Measurements from ENCODE around the gene NEGR1.
A peak's percentile ranks its signal among the peaks of the same experiment; 100 is the strongest.
"Not testable (repeated sequence)": the region's sequence is repeated elsewhere in the genome, so short reads cannot be mapped to it uniquely, and the experiment has no call there.

Gene NEGR1

DNA sequence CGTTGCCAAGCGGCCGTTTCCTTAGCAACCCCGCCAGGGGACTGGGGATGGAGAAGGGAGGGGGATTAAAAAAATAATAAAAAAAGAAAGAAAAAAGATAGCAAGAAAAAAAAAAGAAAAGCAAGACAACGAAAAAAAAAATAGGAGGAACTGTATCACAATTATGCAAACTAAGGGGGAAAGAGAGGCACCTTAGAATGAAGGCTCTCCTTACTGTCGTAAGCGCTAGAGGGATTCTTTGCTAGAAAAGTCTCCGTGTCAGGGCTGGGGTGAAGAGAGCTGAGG, 625 bp upstream of the NEGR1 start:
- Histone ChIP-seq H3K27ac (ENCODE audit: low read length) (peak overlapping the region; percentile 76), H3K4me1 (ENCODE audit: insufficient read depth, low read length) (peaks cover 7% of the 10 kb centered on the region; the same call in 1 of the 2 replicates), H3K27me3 (ENCODE audit: insufficient read depth, low read length) (peaks cover 46% of the 10 kb centered on the region), H3K9ac (ENCODE audit: low read depth, low read length) (peak overlapping the region; percentile 87; the same call in 1 of the 2 replicates), H3K4me3 (ENCODE audit: low read length) (peak overlapping the region; percentile 82), H3K9me3 (ENCODE audit: insufficient read depth, low read depth, low read length) (no peaks in the 10 kb centered on the region), H3K36me3 (ENCODE audit: insufficient read depth, low read depth, low read length) (no peaks in the 10 kb centered on the region)

DNA sequence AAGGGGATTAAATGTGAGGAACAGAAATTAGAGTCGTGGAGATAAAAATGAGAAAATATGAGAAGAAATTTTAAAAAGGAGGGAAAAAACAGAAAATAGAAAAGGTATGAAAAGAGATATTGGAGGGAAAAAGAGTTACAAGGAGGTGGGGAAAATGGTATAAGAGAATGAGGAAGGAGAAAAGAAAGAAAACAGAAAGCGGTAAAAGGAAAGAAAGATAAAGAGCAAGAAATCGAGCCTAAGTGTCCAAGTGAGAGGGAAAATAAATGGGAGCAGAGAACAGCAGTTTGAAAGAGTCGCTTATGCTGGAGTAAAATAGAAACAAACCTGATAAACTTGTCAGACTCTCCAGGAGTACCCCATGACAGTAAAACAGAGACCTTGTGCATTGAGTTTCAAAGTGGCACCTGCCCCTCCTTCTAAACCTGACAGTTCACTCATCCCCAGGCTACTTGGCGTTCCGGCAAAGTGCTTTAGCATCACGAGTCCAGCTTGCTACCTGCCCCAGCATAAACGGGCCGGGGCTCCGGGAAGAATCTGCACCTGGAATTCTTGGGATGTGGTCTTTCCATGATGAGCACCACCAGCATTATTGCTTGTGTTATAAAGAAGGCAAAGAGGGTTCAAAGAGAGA, 585 bp downstream of the NEGR1 start:
- peak overlapping the region; percentile 64; the same call in 1 of the 2 replicates for H3K9ac ChIP-seq (ENCODE audit: low read depth, low read length)
- H3K27ac ChIP-seq (ENCODE audit: low read length) = no peak overlapping the region
- H3K4me1 ChIP-seq (ENCODE audit: insufficient read depth, low read length) = peaks cover 7% of the 10 kb centered on the region; the same call in 1 of the 2 replicates

DNA sequence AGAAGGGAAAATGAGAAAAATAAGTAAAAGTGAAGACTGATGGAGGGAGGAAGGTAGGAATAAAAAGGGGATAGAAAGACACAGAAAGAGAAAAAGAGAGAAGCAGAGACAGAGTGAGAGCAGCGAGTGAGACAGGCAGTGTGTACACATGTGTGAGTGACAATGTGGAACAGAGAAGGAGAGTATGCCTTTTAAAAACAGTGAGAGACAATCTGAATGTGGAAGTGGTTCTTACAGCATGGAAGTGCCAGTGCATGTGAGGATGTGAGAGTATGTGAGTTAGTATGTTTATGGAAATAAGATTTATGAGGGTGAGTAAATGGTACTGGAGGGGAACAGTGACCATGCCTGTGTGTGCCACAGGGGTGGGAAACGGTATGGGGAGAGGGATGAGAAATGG, 1.2 kb downstream of the NEGR1 start:
- no peaks in the 10 kb centered on the region for H3K9me3 ChIP-seq (ENCODE audit: insufficient read depth, low read depth, low read length)
- H3K27me3 ChIP-seq (ENCODE audit: insufficient read depth, low read length) = peaks cover 42% of the 10 kb centered on the region
- peaks cover 7% of the 10 kb centered on the region; the same call in 1 of the 2 replicates for H3K4me1 ChIP-seq (ENCODE audit: insufficient read depth, low read length)
- H3K4me3 ChIP-seq (ENCODE audit: low read length) = no peak overlapping the region; the same call in 1 of the 2 replicates
- H3K36me3 ChIP-seq (ENCODE audit: insufficient read depth, low read depth, low read length) = no peaks in the 10 kb centered on the region
- no peak overlapping the region for H3K9ac ChIP-seq (ENCODE audit: low read depth, low read length)
- no peak overlapping the region for H3K27ac ChIP-seq (ENCODE audit: low read length)

More for the DNA sequence above, 585 bp downstream of the NEGR1 start:
- H3K4me3 ChIP-seq (ENCODE audit: low read length) = peak overlapping the region; percentile 82
- no peaks in the 10 kb centered on the region for H3K9me3 ChIP-seq (ENCODE audit: insufficient read depth, low read depth, low read length)
- H3K27me3 ChIP-seq (ENCODE audit: insufficient read depth, low read length) = peaks cover 46% of the 10 kb centered on the region
- no peaks in the 10 kb centered on the region for H3K36me3 ChIP-seq (ENCODE audit: insufficient read depth, low read depth, low read length)

- Histone ChIP-seq H3K36me3 (ENCODE audit: insufficient read depth, low read depth, low read length) (no peaks in the 10 kb centered on the region), H3K4me3 (ENCODE audit: low read length) (no peak overlapping the region), H3K9me3 (ENCODE audit: insufficient read depth, low read depth, low read length) (no peaks in the 10 kb centered on the region), H3K4me1 (ENCODE audit: insufficient read depth, low read length) (peaks cover 7% of the 10 kb centered on the region; the same call in 1 of the 2 replicates), H3K9ac (ENCODE audit: low read depth, low read length) (no peak overlapping the region), H3K27me3 (ENCODE audit: insufficient read depth, low read length) (peaks cover 38% of the 10 kb centered on the region), H3K27ac (ENCODE audit: low read length) (no peak overlapping the region)
Measured at GRCh38 chr1:72280711-72281110, 1.6 kb downstream of the NEGR1 start.

DNA sequence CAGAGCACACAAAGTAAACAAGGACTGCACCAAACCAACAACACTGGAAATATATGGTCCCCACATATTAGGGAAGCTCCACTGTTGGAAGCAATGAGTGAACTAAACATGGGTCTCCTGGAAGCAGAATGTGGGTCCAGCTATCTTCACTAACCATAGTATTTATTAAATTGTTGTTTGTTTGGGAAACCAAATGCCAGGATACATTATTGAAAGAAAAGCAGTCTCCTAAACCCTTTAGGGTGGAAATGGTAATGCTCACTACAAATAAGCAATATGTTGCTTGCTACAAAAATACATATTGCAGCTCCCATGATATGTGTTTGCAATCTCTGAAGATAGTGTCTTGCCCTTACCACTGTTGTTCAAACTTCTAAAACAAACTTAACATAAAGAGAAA, 2.2 kb downstream of the NEGR1 start:
- no peaks in the 10 kb centered on the region for H3K36me3 ChIP-seq (ENCODE audit: insufficient read depth, low read depth, low read length)
- H3K27ac ChIP-seq (ENCODE audit: low read length) = no peak overlapping the region
- H3K9me3 ChIP-seq (ENCODE audit: insufficient read depth, low read depth, low read length) = no peaks in the 10 kb centered on the region
- no peak overlapping the region for H3K4me3 ChIP-seq (ENCODE audit: low read length)
- H3K27me3 ChIP-seq (ENCODE audit: insufficient read depth, low read length) = peaks cover 32% of the 10 kb centered on the region
- peaks cover 4% of the 10 kb centered on the region; the same call in 1 of the 2 replicates for H3K4me1 ChIP-seq (ENCODE audit: insufficient read depth, low read length)
- no peak overlapping the region for H3K9ac ChIP-seq (ENCODE audit: low read depth, low read length)

DNA sequence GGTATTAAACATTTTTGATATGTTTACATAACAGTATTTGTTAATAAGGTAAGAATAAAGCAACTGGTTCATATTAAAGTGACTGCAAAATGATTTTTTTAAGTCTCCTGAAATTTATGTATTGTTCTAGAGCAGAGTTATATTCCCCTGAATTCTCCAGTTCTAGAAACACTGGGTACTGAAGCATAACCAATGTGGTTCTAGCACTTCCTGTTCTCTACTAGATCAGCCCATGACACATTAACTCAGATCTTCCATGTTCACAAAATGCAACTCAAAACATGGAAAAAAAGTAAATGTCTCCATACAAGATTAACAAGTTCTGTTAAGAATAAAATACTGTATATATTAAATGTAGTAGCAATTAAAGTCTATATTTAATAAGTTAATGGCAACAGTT, 3.9 kb downstream of the NEGR1 start:
- Histone ChIP-seq H3K27me3 (ENCODE audit: insufficient read depth, low read length) (peaks cover 25% of the 10 kb centered on the region), H3K36me3 (ENCODE audit: insufficient read depth, low read depth, low read length) (no peaks in the 10 kb centered on the region), H3K4me3 (ENCODE audit: low read length) (no peak overlapping the region), H3K9me3 (ENCODE audit: insufficient read depth, low read depth, low read length) (no peaks in the 10 kb centered on the region), H3K4me1 (ENCODE audit: insufficient read depth, low read length) (no peaks in the 10 kb centered on the region), H3K27ac (ENCODE audit: low read length) (no peak overlapping the region), H3K9ac (ENCODE audit: low read depth, low read length) (no peak overlapping the region)

- H3K27me3 ChIP-seq (ENCODE audit: insufficient read depth, low read length) = no peaks in the 10 kb centered on the region
- H3K9ac ChIP-seq (ENCODE audit: low read depth, low read length) = no peak overlapping the region
- no peaks in the 10 kb centered on the region for H3K9me3 ChIP-seq (ENCODE audit: insufficient read depth, low read depth, low read length)
- no peak overlapping the region for H3K4me3 ChIP-seq (ENCODE audit: low read length)
- H3K4me1 ChIP-seq (ENCODE audit: insufficient read depth, low read length) = no peaks in the 10 kb centered on the region
- H3K36me3 ChIP-seq (ENCODE audit: insufficient read depth, low read depth, low read length) = no peaks in the 10 kb centered on the region
- no peak overlapping the region for H3K27ac ChIP-seq (ENCODE audit: low read length)
Measured at GRCh38 chr1:72271555-72272085, 10.7 kb downstream of the NEGR1 start.

DNA sequence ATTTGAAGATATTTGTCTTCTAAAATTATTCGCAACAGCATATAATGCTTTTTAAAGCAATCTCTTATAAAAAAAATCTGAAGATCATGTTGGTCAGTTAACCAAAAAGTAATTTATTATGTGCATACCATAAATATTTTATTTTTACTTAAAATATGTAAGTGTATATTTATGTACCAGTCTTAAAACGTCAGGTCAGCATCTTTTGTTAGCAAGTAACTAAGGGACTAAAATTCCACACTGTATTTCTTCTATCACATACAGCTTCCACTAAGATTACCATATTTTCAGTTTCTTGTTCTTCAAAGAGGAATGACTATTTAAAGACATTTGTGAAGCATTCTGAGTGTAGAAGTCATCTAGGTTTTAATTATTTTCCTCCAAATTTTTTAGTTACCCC, 19.6 kb downstream of the NEGR1 start:
- Histone ChIP-seq H3K9me3 (ENCODE audit: insufficient read depth, low read depth, low read length) (no peaks in the 10 kb centered on the region), H3K4me1 (ENCODE audit: insufficient read depth, low read length) (no peaks in the 10 kb centered on the region), H3K9ac (ENCODE audit: low read depth, low read length) (no peak overlapping the region), H3K27ac (ENCODE audit: low read length) (no peak overlapping the region), H3K27me3 (ENCODE audit: insufficient read depth, low read length) (no peaks in the 10 kb centered on the region), H3K36me3 (ENCODE audit: insufficient read depth, low read depth, low read length) (no peaks in the 10 kb centered on the region), H3K4me3 (ENCODE audit: low read length) (no peak overlapping the region)

DNA sequence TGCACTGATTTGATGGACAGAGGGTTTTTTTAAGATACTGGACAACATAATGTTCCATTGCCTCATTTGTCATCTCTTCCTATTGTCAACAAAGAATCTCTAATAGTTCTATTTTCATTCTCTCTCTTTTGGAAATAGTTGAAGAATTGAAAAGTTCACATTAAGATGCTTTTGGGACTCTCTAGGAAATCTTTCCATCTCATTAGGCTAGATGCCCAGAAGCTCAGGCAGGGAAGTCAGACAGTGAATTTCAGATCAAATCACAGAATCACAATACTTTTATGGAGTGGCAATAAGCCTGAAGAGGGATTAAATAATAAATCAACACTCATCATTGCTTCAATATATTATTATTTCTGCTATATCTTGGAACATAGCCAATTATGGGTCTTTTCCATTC, 29.2 kb downstream of the NEGR1 start:
- H3K27me3 ChIP-seq (ENCODE audit: insufficient read depth, low read length) = no peaks in the 10 kb centered on the region
- H3K27ac ChIP-seq (ENCODE audit: low read length) = no peak overlapping the region
- H3K4me3 ChIP-seq (ENCODE audit: low read length) = no peak overlapping the region
- H3K9ac ChIP-seq (ENCODE audit: low read depth, low read length) = no peak overlapping the region
- H3K9me3 ChIP-seq (ENCODE audit: insufficient read depth, low read depth, low read length) = no peaks in the 10 kb centered on the region
- no peaks in the 10 kb centered on the region for H3K36me3 ChIP-seq (ENCODE audit: insufficient read depth, low read depth, low read length)
- H3K4me1 ChIP-seq (ENCODE audit: insufficient read depth, low read length) = no peaks in the 10 kb centered on the region

- Histone ChIP-seq H3K9me3 (ENCODE audit: insufficient read depth, low read depth, low read length) (peaks cover 3% of the 10 kb centered on the region; the same call in 1 of the 2 replicates), H3K36me3 (ENCODE audit: insufficient read depth, low read depth, low read length) (no peaks in the 10 kb centered on the region), H3K27me3 (ENCODE audit: insufficient read depth, low read length) (no peaks in the 10 kb centered on the region), H3K4me3 (ENCODE audit: low read length) (no peak overlapping the region), H3K9ac (ENCODE audit: low read depth, low read length) (no peak overlapping the region), H3K27ac (ENCODE audit: low read length) (no peak overlapping the region), H3K4me1 (ENCODE audit: insufficient read depth, low read length) (no peaks in the 10 kb centered on the region)
Measured at GRCh38 chr1:72241397-72241796, 40.9 kb downstream of the NEGR1 start.

- not testable (repeated sequence) for H3K36me3 ChIP-seq (ENCODE audit: insufficient read depth, low read depth, low read length); H3K9ac ChIP-seq (ENCODE audit: low read depth, low read length); H3K4me1 ChIP-seq (ENCODE audit: insufficient read depth, low read length); H3K9me3 ChIP-seq (ENCODE audit: insufficient read depth, low read depth, low read length); H3K27me3 ChIP-seq (ENCODE audit: insufficient read depth, low read length); H3K4me3 ChIP-seq (ENCODE audit: low read length); H3K27ac ChIP-seq (ENCODE audit: low read length)
Measured at GRCh38 chr1:72235931-72236330, 46.4 kb downstream of the NEGR1 start.

GRCh38 chr1:72235062-72235461, 47.3 kb downstream of the NEGR1 start:
- Histone ChIP-seq H3K4me3 (ENCODE audit: low read length) (no peak overlapping the region), H3K27ac (ENCODE audit: low read length) (no peak overlapping the region), H3K9ac (ENCODE audit: low read depth, low read length) (no peak overlapping the region)

More at GRCh38 chr1:72235062-72235461, 47.3 kb downstream of the NEGR1 start:
- Histone ChIP-seq H3K27me3 (ENCODE audit: insufficient read depth, low read length) (no peaks in the 10 kb centered on the region), H3K36me3 (ENCODE audit: insufficient read depth, low read depth, low read length) (no peaks in the 10 kb centered on the region), H3K4me1 (ENCODE audit: insufficient read depth, low read length) (no peaks in the 10 kb centered on the region), H3K9me3 (ENCODE audit: insufficient read depth, low read depth, low read length) (no peaks in the 10 kb centered on the region)

Data from iPS-20b (cell line).